GM21423 (cell line): ENCODE results near the gene RXRB.
"Not testable (repeated sequence)": the region's sequence is repeated elsewhere in the genome, so short reads cannot be mapped to it uniquely, and the experiment has no call there.

Experiments used
- ATAC-seq: cut with Tn5 transposase; IDR thresholded peaks from one replicate; pipeline ENCODE4 v1.9.1; 2021; ENCODE audit warnings: mild to moderate bottlenecking, moderate library complexity; ENCODE audit not compliant: unreplicated experiment

Gene RXRB

GRCh38 chr6:33164665-33165373 is 35.6 kb downstream of the RXRB start:
- ATAC-seq, result no peak

GRCh38 chr6:33164176-33164575 is 36.3 kb downstream of the RXRB start:
- ATAC-seq, result no peak

- no peak for ATAC-seq
These were observed 36.9 kb downstream of the RXRB start for GRCh38 chr6:33163540-33163939.

- no peak for ATAC-seq
These were observed 38.8 kb downstream of the RXRB start for GRCh38 chr6:33161354-33162331.

GRCh38 chr6:33160728-33161344 is 39.6 kb downstream of the RXRB start:
- no peak for ATAC-seq

- no peak for ATAC-seq
These were observed 40.4 kb downstream of the RXRB start for GRCh38 chr6:33160096-33160495.

- ATAC-seq, result no peak
These were observed 43.5 kb downstream of the RXRB start for GRCh38 chr6:33156964-33157363.

GRCh38 chr6:33156561-33156960 is 43.9 kb downstream of the RXRB start:
- no peak for ATAC-seq

- ATAC-seq, result no peak
These were observed 46.1 kb downstream of the RXRB start for GRCh38 chr6:33154349-33154748.

- ATAC-seq, result no peak
These were observed 49.4 kb downstream of the RXRB start for GRCh38 chr6:33151050-33151449.

GRCh38 chr6:33150560-33150959 is 49.9 kb downstream of the RXRB start:
- ATAC-seq, result not testable (repeated sequence)

GRCh38 chr6:33147807-33148666 is 52.4 kb downstream of the RXRB start:
- no peak for ATAC-seq

GRCh38 chr6:33144373-33144772 is 56.1 kb downstream of the RXRB start:
- ATAC-seq, result no peak
